ENCODE data around the gene SNAPC5.

Gene SNAPC5

GRCh38 chr15:66488525-66488924 lies 9.0 kb downstream of the SNAPC5 start:
- Histone ChIP-seq H3K9me3 (ENCODE audit: low read length) (no peaks in the 10 kb centered on the region), H3K9ac (ENCODE audit: low read length) (no peak overlapping the region), H3K4me1 (ENCODE audit: insufficient read depth, low read length) (no peaks in the 10 kb centered on the region), H3K4me3 (ENCODE audit: low read depth in 1 of 2, low read length in 2 of 2) (no peak overlapping the region), H3K27me3 (ENCODE audit: control insufficient read depth in 1 of 2, insufficient read depth in 2 of 2, low read length in 2 of 2) (no peaks in the 10 kb centered on the region), H3K27ac (ENCODE audit: low read depth, low read length) (no peak overlapping the region), H3K36me3 (ENCODE audit: insufficient read depth, low read length) (peaks cover 49% of the 10 kb centered on the region)

GRCh38 chr15:66486887-66487286 lies 10.7 kb downstream of the SNAPC5 start:
- Histone ChIP-seq H3K36me3 (ENCODE audit: insufficient read depth, low read length) (peaks cover 44% of the 10 kb centered on the region), H3K9ac (ENCODE audit: low read length) (no peak overlapping the region), H3K27ac (ENCODE audit: low read depth, low read length) (no peak overlapping the region), H3K27me3 (ENCODE audit: control insufficient read depth in 1 of 2, insufficient read depth in 2 of 2, low read length in 2 of 2) (no peaks in the 10 kb centered on the region), H3K4me1 (ENCODE audit: insufficient read depth, low read length) (no peaks in the 10 kb centered on the region), H3K4me3 (ENCODE audit: low read depth in 1 of 2, low read length in 2 of 2) (no peak overlapping the region), H3K9me3 (ENCODE audit: low read length) (no peaks in the 10 kb centered on the region)

- Histone ChIP-seq H3K9me3 (ENCODE audit: low read length) (no peaks in the 10 kb centered on the region), H3K27ac (ENCODE audit: low read depth, low read length) (no peak overlapping the region), H3K4me1 (ENCODE audit: insufficient read depth, low read length) (no peaks in the 10 kb centered on the region), H3K36me3 (ENCODE audit: insufficient read depth, low read length) (peaks cover 40% of the 10 kb centered on the region), H3K9ac (ENCODE audit: low read length) (no peak overlapping the region), H3K27me3 (ENCODE audit: control insufficient read depth in 1 of 2, insufficient read depth in 2 of 2, low read length in 2 of 2) (no peaks in the 10 kb centered on the region), H3K4me3 (ENCODE audit: low read depth in 1 of 2, low read length in 2 of 2) (no peak overlapping the region)
These were observed 12.9 kb downstream of the SNAPC5 start for GRCh38 chr15:66484539-66485112.

GRCh38 chr15:66483131-66483566 lies 14.4 kb downstream of the SNAPC5 start:
- no peaks in the 10 kb centered on the region for H3K9me3 ChIP-seq (ENCODE audit: low read length)
- H3K27me3 ChIP-seq (ENCODE audit: control insufficient read depth in 1 of 2, insufficient read depth in 2 of 2, low read length in 2 of 2): no peaks in the 10 kb centered on the region
- H3K9ac ChIP-seq (ENCODE audit: low read length): no peak overlapping the region
- H3K27ac ChIP-seq (ENCODE audit: low read depth, low read length): no peak overlapping the region
- no peaks in the 10 kb centered on the region for H3K4me1 ChIP-seq (ENCODE audit: insufficient read depth, low read length)
- peaks cover 27% of the 10 kb centered on the region for H3K36me3 ChIP-seq (ENCODE audit: insufficient read depth, low read length)
- no peak overlapping the region for H3K4me3 ChIP-seq (ENCODE audit: low read depth in 1 of 2, low read length in 2 of 2)

- H3K36me3 ChIP-seq (ENCODE audit: insufficient read depth, low read length): peaks cover 21% of the 10 kb centered on the region
- H3K4me3 ChIP-seq (ENCODE audit: low read depth in 1 of 2, low read length in 2 of 2): no peak overlapping the region
- no peak overlapping the region for H3K9ac ChIP-seq (ENCODE audit: low read length)
- no peaks in the 10 kb centered on the region for H3K9me3 ChIP-seq (ENCODE audit: low read length)
- no peaks in the 10 kb centered on the region for H3K27me3 ChIP-seq (ENCODE audit: control insufficient read depth in 1 of 2, insufficient read depth in 2 of 2, low read length in 2 of 2)
- no peaks in the 10 kb centered on the region for H3K4me1 ChIP-seq (ENCODE audit: insufficient read depth, low read length)
- H3K27ac ChIP-seq (ENCODE audit: low read depth, low read length): no peak overlapping the region
These were observed 15.0 kb downstream of the SNAPC5 start for GRCh38 chr15:66482539-66482938.

GRCh38 chr15:66481107-66481856 lies 16.3 kb downstream of the SNAPC5 start:
- no peaks in the 10 kb centered on the region for H3K4me1 ChIP-seq (ENCODE audit: insufficient read depth, low read length)
- no peaks in the 10 kb centered on the region for H3K9me3 ChIP-seq (ENCODE audit: low read length)
- H3K27me3 ChIP-seq (ENCODE audit: control insufficient read depth in 1 of 2, insufficient read depth in 2 of 2, low read length in 2 of 2): no peaks in the 10 kb centered on the region
- no peak overlapping the region for H3K27ac ChIP-seq (ENCODE audit: low read depth, low read length)
- H3K9ac ChIP-seq (ENCODE audit: low read length): no peak overlapping the region
- no peak overlapping the region for H3K4me3 ChIP-seq (ENCODE audit: low read depth in 1 of 2, low read length in 2 of 2)
- peaks cover 14% of the 10 kb centered on the region for H3K36me3 ChIP-seq (ENCODE audit: insufficient read depth, low read length)

- Histone ChIP-seq H3K4me3 (ENCODE audit: low read depth in 1 of 2, low read length in 2 of 2) (no peak overlapping the region), H3K27me3 (ENCODE audit: control insufficient read depth in 1 of 2, insufficient read depth in 2 of 2, low read length in 2 of 2) (no peaks in the 10 kb centered on the region), H3K36me3 (ENCODE audit: insufficient read depth, low read length) (peaks cover 14% of the 10 kb centered on the region), H3K4me1 (ENCODE audit: insufficient read depth, low read length) (no peaks in the 10 kb centered on the region), H3K27ac (ENCODE audit: low read depth, low read length) (no peak overlapping the region), H3K9me3 (ENCODE audit: low read length) (no peaks in the 10 kb centered on the region), H3K9ac (ENCODE audit: low read length) (no peak overlapping the region)
These were observed 17.3 kb downstream of the SNAPC5 start for GRCh38 chr15:66480267-66480666.

GRCh38 chr15:66477011-66477410 lies 20.6 kb downstream of the SNAPC5 start:
- no peak overlapping the region for H3K4me3 ChIP-seq (ENCODE audit: low read depth in 1 of 2, low read length in 2 of 2)
- H3K36me3 ChIP-seq (ENCODE audit: insufficient read depth, low read length): peaks cover 7% of the 10 kb centered on the region
- no peaks in the 10 kb centered on the region for H3K27me3 ChIP-seq (ENCODE audit: control insufficient read depth in 1 of 2, insufficient read depth in 2 of 2, low read length in 2 of 2)
- H3K9me3 ChIP-seq (ENCODE audit: low read length): no peaks in the 10 kb centered on the region
- no peak overlapping the region for H3K27ac ChIP-seq (ENCODE audit: low read depth, low read length)
- no peaks in the 10 kb centered on the region for H3K4me1 ChIP-seq (ENCODE audit: insufficient read depth, low read length)
- no peak overlapping the region for H3K9ac ChIP-seq (ENCODE audit: low read length)

- Histone ChIP-seq H3K9ac (ENCODE audit: low read length) (no peak overlapping the region), H3K27ac (ENCODE audit: low read depth, low read length) (no peak overlapping the region), H3K36me3 (ENCODE audit: insufficient read depth, low read length) (peaks cover 3% of the 10 kb centered on the region), H3K4me1 (ENCODE audit: insufficient read depth, low read length) (no peaks in the 10 kb centered on the region), H3K27me3 (ENCODE audit: control insufficient read depth in 1 of 2, insufficient read depth in 2 of 2, low read length in 2 of 2) (no peaks in the 10 kb centered on the region), H3K9me3 (ENCODE audit: low read length) (no peaks in the 10 kb centered on the region), H3K4me3 (ENCODE audit: low read depth in 1 of 2, low read length in 2 of 2) (no peak overlapping the region)
These were observed 21.0 kb downstream of the SNAPC5 start for GRCh38 chr15:66476535-66476934.

GRCh38 chr15:66474963-66475362 lies 22.6 kb downstream of the SNAPC5 start:
- no peaks in the 10 kb centered on the region for H3K9me3 ChIP-seq (ENCODE audit: low read length)
- no peak overlapping the region for H3K27ac ChIP-seq (ENCODE audit: low read depth, low read length)
- no peaks in the 10 kb centered on the region for H3K36me3 ChIP-seq (ENCODE audit: insufficient read depth, low read length)
- no peak overlapping the region for H3K4me3 ChIP-seq (ENCODE audit: low read depth in 1 of 2, low read length in 2 of 2)
- H3K4me1 ChIP-seq (ENCODE audit: insufficient read depth, low read length): no peaks in the 10 kb centered on the region
- no peak overlapping the region for H3K9ac ChIP-seq (ENCODE audit: low read length)
- H3K27me3 ChIP-seq (ENCODE audit: control insufficient read depth in 1 of 2, insufficient read depth in 2 of 2, low read length in 2 of 2): no peaks in the 10 kb centered on the region

- Histone ChIP-seq H3K9me3 (ENCODE audit: low read length) (no peaks in the 10 kb centered on the region), H3K27ac (ENCODE audit: low read depth, low read length) (no peak overlapping the region), H3K36me3 (ENCODE audit: insufficient read depth, low read length) (no peaks in the 10 kb centered on the region), H3K27me3 (ENCODE audit: control insufficient read depth in 1 of 2, insufficient read depth in 2 of 2, low read length in 2 of 2) (no peaks in the 10 kb centered on the region), H3K4me3 (ENCODE audit: low read depth in 1 of 2, low read length in 2 of 2) (no peak overlapping the region), H3K4me1 (ENCODE audit: insufficient read depth, low read length) (no peaks in the 10 kb centered on the region), H3K9ac (ENCODE audit: low read length) (no peak overlapping the region)
These were observed 23.4 kb downstream of the SNAPC5 start for GRCh38 chr15:66474135-66474534.
